DMS114 treated with DMSO at 0.1 percent for 48 hours (cell line): ENCODE measurements around the gene SENP5.

ENCODE experiments used
- DNase-seq: peaks from one replicate; lab custom pipeline; 2025; ENCODE audit not compliant: unreplicated experiment; lab: John Stamatoyannopoulos, UW

Gene SENP5

DNA sequence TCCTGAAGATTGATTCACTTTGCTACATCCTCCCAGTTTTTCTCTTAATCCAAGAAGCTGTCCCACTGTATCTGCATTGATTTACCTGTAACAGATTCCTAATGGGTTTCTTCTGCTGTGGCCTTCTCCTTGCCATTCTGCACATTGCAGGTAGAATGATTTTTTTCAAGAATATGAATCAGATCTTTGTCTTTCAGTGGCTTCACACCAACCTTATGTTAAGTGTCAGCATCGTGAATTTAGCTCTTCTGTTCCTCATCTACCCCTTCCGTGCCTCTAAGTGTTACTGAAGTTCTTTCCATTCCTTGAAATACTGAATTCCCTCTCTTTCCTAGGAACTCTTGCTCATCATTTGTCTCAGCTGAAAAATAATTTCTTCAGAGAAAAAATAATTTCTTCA, 7.5 kb downstream of the SENP5 start:
- no peak for DNase-seq

GRCh38 chr3:196883361-196883760, 15.6 kb downstream of the SENP5 start:
- DNase-seq: no peak

DNA sequence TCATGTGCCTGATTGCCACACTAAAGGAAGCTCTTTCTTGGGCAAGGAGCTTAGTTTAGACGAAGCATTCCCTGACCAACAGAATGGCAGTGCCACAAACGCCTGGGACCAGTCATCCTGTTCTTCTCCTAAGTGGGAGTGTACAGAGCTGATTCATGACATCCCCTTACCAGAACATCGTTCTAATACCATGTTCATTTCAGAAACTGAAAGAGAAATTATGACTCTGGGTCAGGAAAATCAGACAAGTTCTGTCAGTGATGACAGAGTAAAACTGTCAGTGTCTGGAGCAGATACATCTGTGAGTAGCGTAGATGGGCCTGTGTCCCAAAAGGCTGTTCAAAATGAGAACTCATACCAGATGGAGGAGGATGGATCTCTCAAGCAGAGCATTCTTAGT, 18.4 kb downstream of the SENP5 start:
- no peak for DNase-seq

DNA sequence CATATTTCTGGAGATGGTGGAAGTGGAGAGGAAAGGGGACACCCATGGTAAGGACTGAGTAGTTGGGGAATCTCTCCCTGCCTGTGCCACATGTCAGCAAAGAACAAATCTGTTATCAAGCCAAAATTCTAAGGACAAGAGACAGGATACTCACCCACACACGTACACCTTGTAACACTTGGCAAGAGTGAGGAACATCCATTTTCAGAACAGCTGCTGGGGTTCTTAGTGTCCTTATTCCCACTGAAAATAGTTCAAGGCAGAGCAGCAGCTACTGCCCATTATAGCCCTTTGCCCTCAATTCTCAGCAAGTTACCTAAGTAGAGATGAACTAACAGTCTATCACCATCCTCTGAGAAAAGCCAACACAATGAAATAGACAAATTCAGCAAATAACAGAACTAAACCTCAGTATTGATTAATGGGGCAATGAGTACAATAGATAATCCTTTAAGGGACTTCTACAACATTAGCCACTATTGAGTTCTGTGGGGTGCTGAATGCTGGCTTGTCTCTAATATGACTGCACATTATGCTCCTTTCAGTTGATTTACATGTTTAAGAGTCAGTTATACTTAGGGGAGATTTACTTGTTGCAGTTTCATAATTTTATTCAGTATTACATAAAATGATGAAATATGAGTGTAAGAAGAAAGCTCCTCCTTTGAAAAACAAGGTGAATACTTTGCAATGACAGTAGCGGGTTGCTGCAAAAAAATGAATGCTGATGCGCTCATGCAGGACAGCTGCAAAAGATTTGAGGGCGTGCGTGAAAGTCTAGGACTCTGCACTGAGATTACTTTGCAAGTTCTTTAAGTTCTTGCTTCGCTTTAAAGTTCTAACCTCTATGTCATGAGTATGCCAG, 22.4 kb downstream of the SENP5 start:
- no peak for DNase-seq

- DNase-seq: no peak
Measured at GRCh38 chr3:196894557-196895295, 27.0 kb downstream of the SENP5 start.

DNA sequence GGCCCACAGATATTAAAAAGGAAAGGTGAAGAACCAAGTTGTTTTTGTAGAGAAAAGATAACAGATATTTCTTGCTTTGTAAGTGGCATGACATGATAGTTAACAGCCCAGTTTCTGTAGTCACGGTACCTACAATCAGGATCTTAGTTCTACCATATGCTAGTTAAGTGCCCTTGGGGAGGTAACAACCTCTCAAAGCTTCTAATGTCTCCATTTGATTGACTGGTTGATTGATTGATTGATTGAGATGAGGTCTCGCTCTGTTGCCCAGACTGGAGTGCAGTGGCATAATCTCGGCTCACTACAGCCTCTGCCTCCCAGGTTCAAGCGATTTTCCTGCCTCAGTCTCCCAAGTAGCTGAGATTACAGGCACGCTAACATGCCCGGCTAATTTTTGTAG, 28.5 kb downstream of the SENP5 start:
- DNase-seq: no peak

DNA sequence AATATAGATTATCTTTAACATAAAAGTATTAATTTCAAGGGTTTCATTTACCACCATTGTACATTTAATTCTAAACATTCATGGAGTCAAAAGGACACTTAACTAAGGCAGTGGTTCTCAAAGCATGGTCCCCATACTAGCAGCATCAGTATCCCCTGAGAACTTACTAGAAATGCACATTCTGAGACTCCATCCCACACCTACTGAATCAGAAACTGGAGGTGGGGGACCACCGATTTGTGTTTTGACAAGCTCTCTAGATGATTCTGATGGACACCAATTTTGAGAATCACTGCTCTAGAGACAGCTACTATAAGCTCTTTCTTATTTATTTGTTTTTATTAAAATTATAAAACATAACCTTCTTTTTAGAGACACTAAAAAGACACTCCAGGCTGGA, 34.0 kb downstream of the SENP5 start:
- no peak for DNase-seq

DNA sequence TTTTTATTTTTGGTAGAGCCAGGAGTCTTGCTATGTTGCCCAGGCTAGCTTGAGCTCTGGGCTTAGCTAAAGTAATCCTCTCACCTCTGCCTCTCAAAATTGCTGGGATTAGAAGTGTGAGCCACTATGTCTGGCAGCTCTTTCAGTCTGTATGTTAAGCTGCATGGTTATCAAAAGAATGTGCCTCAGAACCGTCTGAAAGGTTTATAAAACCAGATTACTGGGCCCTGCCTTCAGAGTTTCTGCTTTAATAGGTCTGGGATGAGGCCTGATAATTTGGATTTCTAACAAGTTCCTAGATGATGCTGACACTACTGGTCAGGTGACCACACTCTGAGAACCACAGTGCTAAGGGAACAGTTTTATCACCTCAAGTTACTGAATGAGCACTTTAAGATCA, 34.6 kb downstream of the SENP5 start:
- DNase-seq: no peak

DNA sequence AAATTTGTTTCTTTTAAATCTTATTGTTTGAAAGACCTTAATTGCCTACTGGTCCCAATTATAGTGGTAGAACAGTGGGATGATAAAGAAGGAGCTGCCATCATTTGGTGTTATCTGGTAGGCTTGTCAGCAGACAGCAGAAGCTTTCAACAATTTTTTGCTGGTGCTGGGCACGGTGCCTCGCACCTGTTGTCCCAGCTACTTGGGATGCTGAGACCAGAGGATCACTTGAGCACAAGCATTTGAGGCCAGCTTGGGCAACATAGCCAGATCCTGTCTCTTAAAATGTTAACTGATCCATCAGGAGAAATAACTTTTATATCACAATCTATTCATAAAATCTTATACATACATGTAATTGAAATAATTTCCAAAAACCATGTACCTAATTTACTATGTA, 36.0 kb downstream of the SENP5 start:
- DNase-seq: no peak

DNA sequence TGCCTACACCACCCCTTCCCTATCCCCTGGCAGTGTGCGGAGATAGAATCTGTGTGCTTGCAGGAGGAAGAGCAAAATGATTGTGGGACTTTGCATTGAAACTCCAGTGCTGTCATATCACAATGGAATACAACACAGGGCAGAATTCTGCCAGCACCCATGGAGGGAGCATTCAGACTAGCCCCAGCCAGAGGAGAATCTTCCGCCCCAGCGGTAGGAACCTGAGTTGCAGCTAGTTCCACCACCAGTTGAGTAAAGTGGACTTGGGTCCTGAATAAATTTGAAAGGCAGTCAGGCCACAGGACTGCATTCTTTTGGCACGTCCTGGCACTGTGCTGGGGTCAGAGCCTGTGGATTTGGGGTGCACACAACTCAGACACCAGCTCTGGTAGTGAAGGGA, 47.1 kb downstream of the SENP5 start:
- DNase-seq: no peak

GRCh38 chr3:196915375-196915774, 47.7 kb downstream of the SENP5 start:
- no peak for DNase-seq

DNA sequence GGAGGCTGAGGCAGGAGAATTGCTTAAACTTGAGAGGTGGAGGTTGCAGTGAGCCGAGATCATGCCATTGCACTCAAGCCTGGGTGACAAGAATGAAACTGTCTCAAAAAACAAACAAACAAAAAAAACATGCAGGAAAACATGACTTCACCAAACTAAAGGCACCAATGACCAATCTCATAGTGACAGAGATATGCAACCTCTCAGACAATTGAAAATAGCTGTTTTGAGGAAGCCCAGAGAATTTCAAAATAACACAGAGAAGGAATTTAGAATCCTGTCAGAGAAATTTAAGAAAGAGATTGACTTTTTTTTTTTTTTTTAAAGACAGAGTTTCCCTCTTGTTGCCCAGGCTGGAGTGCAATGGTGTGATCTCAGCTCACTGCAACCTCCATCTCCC, 48.5 kb downstream of the SENP5 start:
- no peak for DNase-seq

DNA sequence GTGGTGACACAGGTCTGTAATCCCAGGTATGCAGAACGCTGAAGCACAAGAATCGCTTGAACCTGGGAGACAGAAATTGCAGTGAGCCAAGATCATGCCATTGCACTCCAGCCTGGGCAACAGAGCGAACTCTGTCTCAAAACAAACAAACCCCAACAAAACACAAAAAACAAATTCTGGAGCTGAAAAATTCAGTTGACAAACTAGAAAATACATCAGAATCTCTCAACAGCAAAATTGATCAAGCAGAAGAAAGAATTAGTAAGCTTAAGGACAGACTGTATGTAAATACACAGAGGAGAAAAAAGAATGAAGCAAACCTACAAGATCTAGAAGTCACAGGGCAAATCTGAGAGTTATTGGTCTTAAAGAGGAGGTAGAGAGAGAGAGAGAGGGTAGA, 49.3 kb downstream of the SENP5 start:
- no peak for DNase-seq

GRCh38 chr3:196918968-196919367, 51.2 kb downstream of the SENP5 start:
- DNase-seq: no peak

GRCh38 chr3:196920733-196921132, 53.0 kb downstream of the SENP5 start:
- no peak for DNase-seq

- DNase-seq: no peak
Measured at GRCh38 chr3:196927571-196928453, 60.1 kb downstream of the SENP5 start.

DNA sequence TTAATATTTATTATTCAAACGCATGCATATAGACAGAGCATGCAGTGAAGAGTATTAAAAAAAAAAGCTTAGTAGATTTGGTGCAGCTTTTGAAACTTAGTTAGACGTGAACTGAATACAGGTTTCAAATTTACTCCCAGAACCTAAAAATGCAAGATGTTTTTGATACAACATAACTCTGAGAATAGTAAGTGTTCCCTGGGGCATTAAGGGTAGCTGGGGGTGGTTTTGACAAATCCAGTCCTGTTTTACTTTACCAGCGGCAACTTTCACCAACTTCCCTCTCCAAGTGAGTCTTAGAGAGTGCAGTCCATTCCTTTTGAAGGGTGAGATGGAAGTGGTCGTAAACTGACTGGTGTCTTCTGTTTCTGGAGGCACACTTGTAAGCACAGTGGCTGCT, 63.4 kb downstream of the SENP5 start:
- no peak for DNase-seq

GRCh38 chr3:196931828-196932587, 64.3 kb downstream of the SENP5 start:
- DNase-seq: no peak

DNA sequence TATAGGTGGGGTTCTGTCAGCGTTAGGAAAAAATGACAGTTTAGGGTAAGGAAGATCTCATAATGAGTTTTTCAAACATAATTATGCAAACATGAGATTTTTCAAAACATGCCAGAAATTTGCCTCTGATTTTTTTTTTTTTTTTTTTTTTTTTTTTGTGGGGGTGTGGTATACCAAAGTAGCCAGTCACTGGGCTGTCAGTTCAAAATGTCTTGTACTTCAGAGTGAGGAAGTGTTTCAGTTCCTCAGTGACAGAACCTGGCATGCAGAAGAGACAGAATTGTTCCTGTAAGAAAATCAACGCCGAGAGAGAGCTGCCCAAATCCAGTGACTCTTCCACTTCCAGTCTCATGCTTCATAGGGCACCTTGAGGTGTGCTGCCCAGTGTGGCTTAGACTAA, 64.9 kb downstream of the SENP5 start:
- DNase-seq: no peak

GRCh38 chr3:196936288-196936687, 68.6 kb downstream of the SENP5 start:
- no peak for DNase-seq

GRCh38 chr3:196938124-196938523, 70.4 kb downstream of the SENP5 start:
- DNase-seq: no peak
